HG03135 (cell line): ENCODE data around the gene OGN.
"Not testable (repeated sequence)": the region's sequence is repeated elsewhere in the genome, so short reads cannot be mapped to it uniquely, and the experiment has no call there.

Source experiments
- ATAC-seq: cut with Tn5 transposase; IDR thresholded peaks from one replicate; pipeline ENCODE4 v1.9.1; 2021; ENCODE audit warnings: mild to moderate bottlenecking, moderate library complexity; ENCODE audit not compliant: unreplicated experiment

OGN gene, protein sequence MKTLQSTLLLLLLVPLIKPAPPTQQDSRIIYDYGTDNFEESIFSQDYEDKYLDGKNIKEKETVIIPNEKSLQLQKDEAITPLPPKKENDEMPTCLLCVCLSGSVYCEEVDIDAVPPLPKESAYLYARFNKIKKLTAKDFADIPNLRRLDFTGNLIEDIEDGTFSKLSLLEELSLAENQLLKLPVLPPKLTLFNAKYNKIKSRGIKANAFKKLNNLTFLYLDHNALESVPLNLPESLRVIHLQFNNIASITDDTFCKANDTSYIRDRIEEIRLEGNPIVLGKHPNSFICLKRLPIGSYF

DNA sequence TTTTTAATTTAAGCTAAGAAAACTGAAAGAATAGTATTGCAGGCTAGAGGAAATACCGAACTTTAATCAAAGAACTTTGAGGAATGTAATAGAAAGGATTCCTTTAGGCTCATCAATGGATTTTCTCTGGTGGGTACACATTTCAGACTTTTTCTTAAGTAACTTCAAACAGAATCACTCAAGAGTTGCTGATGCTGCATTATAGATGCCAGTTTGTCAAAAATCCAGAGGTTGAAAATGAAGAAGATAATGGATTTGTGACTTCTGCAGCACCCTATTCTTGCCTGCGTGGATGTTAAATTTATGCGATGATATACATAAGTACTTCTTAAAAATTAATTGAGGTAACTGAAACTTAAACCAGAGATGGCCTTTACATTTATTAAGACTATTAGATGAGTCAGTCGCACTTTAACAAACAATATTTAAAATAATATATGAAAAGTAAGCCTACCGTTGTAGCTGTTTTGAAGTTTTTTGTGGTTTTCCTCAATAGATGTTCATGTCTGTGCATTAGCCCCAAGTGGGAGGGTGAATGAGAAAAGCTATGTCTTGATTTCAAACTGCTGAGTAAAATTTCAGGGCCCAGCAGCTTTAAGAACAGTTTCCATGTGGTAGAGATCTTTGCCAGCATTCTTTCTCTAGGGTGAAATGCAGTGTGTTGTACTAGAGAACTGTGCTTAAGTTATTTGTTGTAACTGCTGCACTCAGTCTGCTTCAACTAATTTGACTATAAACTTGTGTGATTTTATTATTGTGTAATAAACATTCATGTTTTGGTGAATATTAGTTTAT, at the start of gene OGN:
TSS of gene OGN (minus strand) at position 537 of the 795 bp plus-strand sequence. CDS start 1,171 bp downstream, outside the sequence.
- ATAC-seq: no peak

DNA sequence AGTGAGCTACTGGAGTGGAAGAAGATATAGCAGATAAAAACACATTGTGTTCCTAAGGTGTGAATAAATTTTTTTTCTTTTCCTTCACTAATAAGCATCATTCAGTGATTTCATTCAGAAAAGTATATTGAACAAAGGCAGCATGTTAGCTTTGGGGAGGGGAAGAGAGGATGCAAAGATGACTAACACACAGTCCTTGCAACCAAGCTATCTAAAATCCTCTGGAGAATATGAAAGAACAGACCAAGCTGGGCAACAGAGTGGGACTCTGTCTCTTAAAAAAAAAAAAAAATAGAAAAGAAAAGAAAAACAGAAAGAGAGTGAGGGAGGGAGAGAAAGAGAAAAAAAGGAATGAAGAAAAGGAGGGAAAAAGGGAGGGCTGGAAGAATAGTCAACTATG, 42.2 kb upstream of the OGN start:
- ATAC-seq: no peak

DNA sequence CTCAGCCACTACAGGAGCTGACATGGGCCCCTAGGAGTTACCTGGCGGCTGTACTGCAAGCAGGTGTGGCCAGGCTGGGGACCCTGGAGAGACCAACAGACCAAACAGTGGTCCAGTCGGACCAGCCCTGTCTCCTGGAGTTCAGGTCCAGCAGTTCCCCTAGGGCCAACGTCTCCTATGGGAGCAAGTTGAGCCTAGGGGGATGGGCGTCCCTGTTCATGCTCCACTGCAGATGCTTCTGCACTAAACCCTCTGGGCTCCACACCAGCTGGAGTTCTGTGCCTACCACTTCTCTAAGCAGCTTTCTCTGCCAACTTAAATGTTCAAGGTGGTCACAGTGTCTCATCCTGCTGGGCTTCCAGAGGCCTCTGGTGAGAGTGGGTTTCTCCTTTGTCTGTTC, 40.5 kb upstream of the OGN start:
- ATAC-seq: no peak

DNA sequence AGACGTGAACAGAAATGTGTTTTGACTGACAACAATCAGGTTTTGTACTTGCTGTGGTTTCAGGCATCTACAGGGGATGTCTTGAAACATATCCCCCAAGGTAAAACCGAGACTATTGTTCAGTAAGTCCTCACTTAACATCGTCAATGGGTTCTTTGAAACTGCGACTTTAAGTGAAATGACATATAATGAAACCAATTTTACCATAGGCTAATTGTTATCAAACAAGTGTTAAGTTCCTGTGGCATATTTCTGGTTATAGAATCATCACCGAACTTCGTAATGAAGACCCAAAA, 36.3 kb upstream of the OGN start:
- ATAC-seq: no peak

DNA sequence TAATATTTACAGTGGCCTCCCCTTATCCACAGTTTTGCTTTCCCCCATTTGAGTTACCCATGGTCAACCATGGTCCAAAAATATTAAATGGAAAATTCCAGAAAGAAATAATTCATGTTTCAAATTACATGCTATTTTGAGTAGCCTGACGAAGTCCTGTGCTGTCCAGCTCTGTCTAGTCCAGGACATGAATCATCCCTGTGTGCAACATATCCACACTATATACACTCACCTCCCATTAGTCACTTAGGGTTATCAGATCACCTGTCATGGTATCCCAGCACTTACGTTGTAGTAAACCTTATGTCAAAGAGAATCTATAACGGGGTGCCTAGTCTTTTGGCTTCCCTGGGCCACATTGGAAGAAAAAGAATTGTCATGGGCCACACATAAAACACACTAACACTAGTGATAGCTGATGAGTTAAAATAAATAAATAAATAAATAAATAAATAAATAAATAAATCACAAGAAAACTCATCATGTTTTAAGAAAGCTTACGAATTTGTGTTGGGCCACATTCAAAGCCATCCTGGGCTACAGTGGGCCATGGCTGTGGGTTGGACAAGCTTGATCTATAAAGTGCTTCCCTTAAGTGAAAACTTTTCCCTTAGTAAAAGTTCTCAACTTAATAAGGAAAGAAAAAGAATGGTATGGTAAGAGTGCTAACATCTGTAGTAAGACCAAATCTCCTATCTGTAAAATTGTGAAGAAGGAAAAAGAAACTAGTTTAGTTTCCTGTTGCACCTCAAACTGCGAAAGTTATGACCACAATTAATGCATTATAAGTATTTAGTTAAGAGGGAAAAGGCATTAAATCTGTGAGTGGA, 35.8 kb upstream of the OGN start:
- no peak for ATAC-seq

GRCh38 chr9:92438900-92439526, 34.6 kb upstream of the OGN start:
- no peak for ATAC-seq

DNA sequence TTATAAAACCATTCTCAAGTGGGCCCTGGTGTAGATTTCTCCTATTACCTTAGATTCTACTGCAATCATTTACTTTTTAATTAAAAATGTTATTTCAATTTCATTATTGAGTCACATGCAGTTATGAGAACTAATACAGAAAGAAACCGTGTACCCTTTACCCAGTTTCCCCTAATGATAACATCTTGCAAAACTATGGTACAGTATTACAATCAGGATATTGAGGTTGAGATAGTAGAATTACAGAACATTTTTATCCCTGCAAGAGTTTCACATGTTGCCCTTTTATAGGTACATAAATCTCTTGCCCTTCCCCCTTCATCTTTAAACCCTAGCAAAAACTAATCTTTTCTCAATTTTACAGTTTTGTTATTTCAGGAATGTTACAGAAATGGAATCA, 30.9 kb upstream of the OGN start:
- no peak for ATAC-seq

GRCh38 chr9:92432972-92433548, 28.7 kb upstream of the OGN start:
- ATAC-seq: no peak

GRCh38 chr9:92432350-92432749, 28.0 kb upstream of the OGN start:
- ATAC-seq: no peak

- ATAC-seq: no peak
These were observed 25.5 kb upstream of the OGN start for GRCh38 chr9:92429836-92430235.

- ATAC-seq: no peak
These were observed 22.2 kb upstream of the OGN start for GRCh38 chr9:92426501-92427145.

GRCh38 chr9:92425474-92425873, 21.1 kb upstream of the OGN start:
- ATAC-seq: no peak

DNA sequence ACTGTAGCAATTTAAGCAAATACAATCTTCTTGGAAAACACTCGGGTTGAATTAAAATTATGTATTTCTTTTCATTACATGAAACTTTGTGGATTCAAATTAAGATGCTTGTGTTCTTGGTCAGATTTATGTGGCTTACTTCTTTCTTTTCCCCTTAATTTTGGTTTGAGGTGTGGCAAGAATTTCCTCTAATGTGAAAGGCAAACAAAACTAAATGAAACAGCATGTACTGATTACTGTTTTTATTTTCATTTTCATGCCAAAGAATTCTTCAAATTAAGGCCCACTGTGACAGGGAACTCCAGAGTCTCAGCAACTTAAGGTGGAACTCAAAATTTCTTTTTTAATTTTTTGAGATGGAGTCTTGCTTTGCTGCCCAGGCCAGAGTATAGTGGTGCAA, 20.0 kb upstream of the OGN start, which contains the start of gene OMD:
TSS of gene OMD (minus strand) at position 132 of the 400 bp plus-strand sequence. CDS start 6,913 bp downstream, outside the sequence.
- no peak for ATAC-seq

GRCh38 chr9:92423612-92424011, 19.2 kb upstream of the OGN start:
- no peak for ATAC-seq

GRCh38 chr9:92422611-92423338, 18.4 kb upstream of the OGN start:
- no peak for ATAC-seq

- no peak for ATAC-seq
These were observed 10.2 kb upstream of the OGN start for GRCh38 chr9:92414566-92414965.

- not testable (repeated sequence) for ATAC-seq
These were observed 6.8 kb upstream of the OGN start for GRCh38 chr9:92411157-92411556.

DNA sequence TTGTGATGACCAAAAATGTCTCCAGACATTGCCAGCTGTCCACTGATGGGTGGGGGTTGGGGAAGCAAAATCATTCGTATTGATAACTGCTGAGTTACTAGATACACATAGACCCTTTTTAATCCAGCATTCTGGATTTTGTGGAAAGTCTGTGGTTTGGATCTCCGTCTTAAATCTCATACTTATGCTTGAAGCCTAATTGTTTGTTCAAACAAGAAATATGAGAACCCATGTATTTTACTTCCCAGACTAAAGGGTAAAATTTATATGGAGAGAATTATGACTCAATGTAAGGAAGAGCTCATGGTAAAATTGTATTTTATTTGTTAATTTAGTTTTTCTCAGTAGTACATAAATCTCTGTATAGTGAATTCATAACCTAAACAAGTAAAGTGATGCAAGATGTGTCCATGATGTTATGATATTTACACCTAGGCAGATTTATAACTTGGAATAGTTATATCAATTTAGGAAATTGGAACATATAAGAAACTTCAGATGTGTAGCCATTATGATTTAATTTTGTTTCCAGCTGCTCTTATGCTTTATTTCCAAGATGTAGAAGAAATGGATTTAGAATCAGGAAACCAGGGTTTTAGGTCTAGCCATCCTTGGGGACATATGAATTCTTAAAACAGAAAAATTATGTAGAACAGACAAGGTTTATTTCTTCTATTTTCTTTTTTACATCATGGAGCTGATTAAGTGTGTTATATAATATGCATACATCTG, 4.5 kb upstream of the OGN start:
- no peak for ATAC-seq

GRCh38 chr9:92407818-92408217, 3.4 kb upstream of the OGN start:
- no peak for ATAC-seq
